ENCODE measurements around the gene FADS1.

Gene FADS1

DNA sequence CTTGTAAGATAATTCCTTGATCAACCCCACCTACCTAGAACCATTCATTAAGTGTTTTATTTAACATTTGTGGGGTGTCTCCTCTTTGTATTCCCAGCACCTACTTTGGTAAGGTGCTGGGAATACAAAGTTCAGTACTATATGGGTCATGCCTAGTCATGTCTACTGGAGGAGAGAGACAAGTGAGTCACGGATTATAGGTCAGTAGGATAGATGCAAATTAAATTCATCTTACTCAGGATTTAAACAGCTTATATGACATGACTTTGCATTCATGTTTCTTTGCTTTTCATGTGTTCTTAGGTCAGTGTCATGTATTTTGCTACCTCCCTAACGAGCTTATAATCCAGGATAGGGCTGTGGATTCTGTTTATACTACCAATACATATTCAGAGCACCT lies 3.4 kb upstream of the FADS1 start:
- Histone ChIP-seq H3K9ac (ENCODE audit: low read depth, low read length) (no peak overlapping the region), H3K9me3 (ENCODE audit: control insufficient read depth, insufficient read depth, low read length) (no peaks in the 10 kb centered on the region), H3K4me1 (ENCODE audit: insufficient read depth, low read length) (peaks cover 15% of the 10 kb centered on the region; the same call in 1 of the 2 replicates), H3K36me3 (ENCODE audit: insufficient read depth, low read length) (no peaks in the 10 kb centered on the region; the same call in 1 of the 2 replicates)

DNA sequence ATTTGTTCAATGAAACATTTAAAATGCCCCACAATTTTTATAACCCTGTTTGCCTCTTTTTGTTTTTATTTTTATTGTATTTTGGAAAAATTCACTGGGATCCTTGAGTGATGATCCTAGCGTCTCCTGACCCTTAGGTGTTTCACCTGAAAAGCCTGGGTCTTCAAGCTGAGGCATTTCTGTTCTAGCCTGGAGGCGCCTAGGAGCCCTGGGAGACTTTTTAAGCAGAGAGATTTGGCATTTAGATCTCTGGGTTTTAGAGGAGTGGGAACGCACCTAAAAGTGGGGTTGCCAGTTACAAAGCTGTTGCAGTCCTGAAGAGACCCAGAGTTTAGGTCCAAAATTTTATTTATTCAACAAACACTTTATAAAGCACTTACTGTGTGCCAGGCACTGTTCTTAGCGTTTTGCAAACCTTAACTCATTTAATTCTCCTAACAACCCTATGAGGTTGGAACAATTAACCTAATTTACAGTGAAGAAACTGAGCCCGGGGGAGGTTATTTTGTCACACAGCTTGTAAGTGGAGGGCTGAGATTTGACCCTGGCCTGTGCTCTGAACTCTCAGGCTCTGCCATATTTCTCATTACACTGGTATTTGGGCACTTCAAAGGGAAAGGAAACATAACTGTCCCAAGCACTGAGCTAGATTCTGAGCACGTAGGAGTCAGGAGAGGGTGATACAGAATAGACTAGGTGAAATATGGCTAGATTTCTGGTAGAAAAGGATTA lies 834 bp upstream of the FADS1 start:
- H3K4me1 ChIP-seq (ENCODE audit: insufficient read depth, low read length), result peaks cover 20% of the 10 kb centered on the region; the same call in 1 of the 2 replicates
- peak overlapping the region; percentile 96 for H3K9ac ChIP-seq (ENCODE audit: low read depth, low read length)
- H3K36me3 ChIP-seq (ENCODE audit: insufficient read depth, low read length), result no peaks in the 10 kb centered on the region; the same call in 1 of the 2 replicates
- no peaks in the 10 kb centered on the region for H3K9me3 ChIP-seq (ENCODE audit: control insufficient read depth, insufficient read depth, low read length)

DNA sequence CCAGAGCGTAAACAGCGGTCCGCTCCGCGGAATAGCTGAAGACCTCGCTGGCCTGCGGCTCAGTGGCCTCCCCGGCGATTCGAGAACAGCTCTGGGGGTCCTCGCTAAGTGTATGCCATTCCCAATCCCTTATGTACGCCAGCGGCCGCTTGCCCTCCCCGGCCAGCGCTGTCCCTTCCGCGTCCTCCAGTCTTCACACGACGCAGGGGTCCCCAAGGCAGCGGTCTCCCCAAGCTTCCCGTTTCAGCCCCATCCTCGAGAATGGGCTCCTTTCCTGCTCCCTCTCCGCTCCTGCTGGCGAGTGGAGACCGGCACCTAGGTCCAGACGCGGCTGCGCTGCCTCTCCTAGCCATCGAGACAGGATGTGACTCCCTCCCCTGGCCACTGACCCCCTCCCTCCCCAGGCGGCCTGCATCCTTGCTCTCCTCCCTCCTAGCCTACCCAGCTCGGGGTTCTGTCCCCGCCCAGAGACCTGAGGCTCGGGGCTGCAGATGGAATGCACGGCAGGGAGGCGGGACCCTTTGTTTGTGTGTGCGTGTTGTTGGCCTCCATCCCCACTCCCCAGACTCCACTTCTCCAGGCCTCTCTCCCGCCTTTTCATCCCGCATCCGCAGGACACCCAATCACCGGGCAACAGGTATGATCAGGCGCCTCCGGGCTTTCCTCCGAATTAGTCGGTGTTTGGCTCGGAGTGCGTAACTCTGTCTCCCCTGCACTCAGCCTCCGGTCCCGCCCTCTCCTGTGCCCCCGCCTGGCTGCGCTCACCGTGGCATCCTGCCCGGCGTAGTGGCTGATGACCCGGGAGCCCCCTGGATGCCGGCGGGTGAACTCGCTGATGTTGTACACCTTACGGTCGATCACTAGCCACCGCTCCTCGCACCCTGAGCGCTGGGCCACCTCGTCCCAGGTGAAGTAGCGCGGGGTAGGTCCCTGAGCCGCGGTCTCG lies 740 bp downstream of the FADS1 start:
- peaks cover 12% of the 10 kb centered on the region for H3K36me3 ChIP-seq (ENCODE audit: insufficient read depth, low read length)
- peak overlapping the region; percentile 96 for H3K9ac ChIP-seq (ENCODE audit: low read depth, low read length)
- H3K9me3 ChIP-seq (ENCODE audit: control insufficient read depth, insufficient read depth, low read length), result no peaks in the 10 kb centered on the region
- H3K4me1 ChIP-seq (ENCODE audit: insufficient read depth, low read length), result peaks cover 20% of the 10 kb centered on the region; the same call in 1 of the 2 replicates

DNA sequence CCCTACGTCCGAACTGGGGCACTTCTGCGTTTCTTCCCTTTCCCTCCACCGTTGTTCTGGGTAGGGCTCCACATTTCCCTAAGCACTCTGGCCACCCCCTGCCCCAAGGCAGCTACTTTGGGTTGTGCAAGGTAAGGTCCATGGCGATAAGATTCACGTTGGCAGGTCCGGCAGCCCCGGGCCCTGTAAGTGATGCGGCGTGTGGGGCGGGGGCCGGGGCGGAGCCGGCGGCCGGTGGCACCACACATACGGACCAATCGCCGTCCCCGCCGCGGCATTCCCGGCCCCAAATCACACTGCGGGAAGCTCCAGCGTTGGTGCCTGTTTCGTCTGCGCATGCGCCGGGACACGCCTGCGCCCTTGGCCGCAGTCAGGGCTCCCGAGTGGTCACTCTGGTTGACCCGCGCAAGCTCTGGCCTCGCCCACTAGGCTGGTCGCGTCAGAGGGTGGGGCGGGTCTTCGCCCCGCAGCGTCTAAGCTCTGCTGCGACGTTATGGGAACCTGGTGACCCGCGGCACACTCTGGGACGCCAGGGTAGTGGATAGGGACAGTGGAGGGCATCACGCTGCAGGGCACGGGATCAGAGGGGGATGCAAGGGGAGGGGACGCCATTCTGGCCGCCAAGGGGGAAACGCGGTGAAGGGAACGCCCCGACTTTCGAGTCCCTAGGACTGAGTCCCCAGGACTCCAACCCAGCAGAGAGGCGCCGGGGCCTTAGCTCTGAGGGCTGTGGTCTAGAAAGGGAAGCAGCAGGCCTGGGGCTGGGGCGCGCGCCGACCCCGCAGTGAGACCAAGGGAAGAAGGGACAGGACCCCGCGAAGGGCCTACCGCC lies 1.6 kb downstream of the FADS1 start:
- Histone ChIP-seq H3K9ac (ENCODE audit: low read depth, low read length) (peak overlapping the region; percentile 96), H3K4me1 (ENCODE audit: insufficient read depth, low read length) (peaks cover 17% of the 10 kb centered on the region; the same call in 1 of the 2 replicates), H3K9me3 (ENCODE audit: control insufficient read depth, insufficient read depth, low read length) (no peaks in the 10 kb centered on the region), H3K36me3 (ENCODE audit: insufficient read depth, low read length) (peaks cover 19% of the 10 kb centered on the region)

DNA sequence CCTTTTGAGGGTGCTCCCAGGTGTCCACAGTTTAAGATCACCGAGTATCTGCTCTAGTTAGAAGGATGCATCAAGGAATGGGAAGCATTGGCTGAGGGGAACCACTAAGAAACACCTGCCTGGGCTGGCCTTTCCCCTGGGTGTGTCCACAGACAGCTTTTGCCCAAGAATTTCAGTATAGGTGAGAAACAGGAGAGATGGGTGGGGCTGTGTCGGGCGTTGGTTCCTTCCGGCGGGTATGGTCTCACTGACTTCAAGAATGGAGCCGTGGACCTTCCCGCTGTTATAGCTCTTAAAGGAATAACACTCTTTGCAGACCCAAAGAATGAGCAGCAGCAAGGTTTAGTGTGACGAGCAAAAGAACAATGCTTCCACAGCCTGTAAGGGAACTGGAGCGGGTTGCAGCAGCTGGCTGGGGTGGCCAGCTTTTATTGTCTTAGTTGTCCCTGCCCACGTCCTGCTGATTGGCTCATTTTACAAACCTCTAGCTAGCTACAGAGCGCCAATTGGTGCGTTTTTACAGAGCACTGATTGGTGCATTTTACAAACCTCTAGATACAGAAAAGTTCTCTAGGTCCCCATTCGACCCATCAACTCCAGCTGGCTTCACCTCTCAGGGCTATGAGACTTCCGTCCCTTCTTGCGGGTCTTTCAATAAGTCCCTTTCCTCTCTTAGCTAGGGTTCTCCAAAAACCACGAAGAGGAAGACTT lies 2.4 kb downstream of the FADS1 start:
- no peaks in the 10 kb centered on the region for H3K9me3 ChIP-seq (ENCODE audit: control insufficient read depth, insufficient read depth, low read length)
- peaks cover 13% of the 10 kb centered on the region; the same call in 1 of the 2 replicates for H3K4me1 ChIP-seq (ENCODE audit: insufficient read depth, low read length)
- peaks cover 27% of the 10 kb centered on the region for H3K36me3 ChIP-seq (ENCODE audit: insufficient read depth, low read length)
- peak overlapping the region; percentile 84 for H3K9ac ChIP-seq (ENCODE audit: low read depth, low read length)

DNA sequence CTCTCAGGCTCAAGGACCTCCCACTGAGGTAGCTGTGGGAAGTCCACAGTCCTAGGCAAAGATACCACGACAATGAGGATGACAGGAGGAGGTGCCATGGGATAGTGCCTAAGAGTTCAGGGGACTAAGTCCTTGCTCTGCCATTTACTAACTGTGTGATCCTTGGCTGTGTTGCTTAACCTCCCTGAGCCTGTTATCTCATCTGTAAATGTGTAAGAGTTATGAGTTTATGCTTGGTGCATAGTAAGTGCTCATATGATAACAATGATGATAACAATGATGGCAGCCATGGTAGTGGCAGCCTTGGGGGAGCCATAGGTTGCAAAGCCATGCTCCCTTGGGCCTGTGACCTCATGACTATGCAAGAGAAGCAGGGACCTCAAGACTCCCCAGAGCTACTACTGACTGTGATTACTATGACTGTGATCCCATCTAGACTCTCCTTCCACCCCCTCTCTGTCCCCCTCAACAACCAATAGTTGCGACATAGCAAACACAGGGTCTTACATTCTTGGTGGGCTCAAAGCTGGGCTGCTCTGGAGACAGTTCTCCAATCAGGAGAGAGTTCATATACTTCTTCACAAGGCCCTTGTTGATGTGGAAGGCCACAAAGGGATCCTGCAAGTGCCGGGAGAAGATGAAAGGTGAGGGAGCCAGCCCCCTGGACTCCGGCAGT lies 3.9 kb downstream of the FADS1 start:
- Histone ChIP-seq H3K9me3 (ENCODE audit: control insufficient read depth, insufficient read depth, low read length) (no peaks in the 10 kb centered on the region), H3K36me3 (ENCODE audit: insufficient read depth, low read length) (peaks cover 29% of the 10 kb centered on the region), H3K4me1 (ENCODE audit: insufficient read depth, low read length) (peaks cover 9% of the 10 kb centered on the region; the same call in 1 of the 2 replicates), H3K9ac (ENCODE audit: low read depth, low read length) (no peak overlapping the region)

DNA sequence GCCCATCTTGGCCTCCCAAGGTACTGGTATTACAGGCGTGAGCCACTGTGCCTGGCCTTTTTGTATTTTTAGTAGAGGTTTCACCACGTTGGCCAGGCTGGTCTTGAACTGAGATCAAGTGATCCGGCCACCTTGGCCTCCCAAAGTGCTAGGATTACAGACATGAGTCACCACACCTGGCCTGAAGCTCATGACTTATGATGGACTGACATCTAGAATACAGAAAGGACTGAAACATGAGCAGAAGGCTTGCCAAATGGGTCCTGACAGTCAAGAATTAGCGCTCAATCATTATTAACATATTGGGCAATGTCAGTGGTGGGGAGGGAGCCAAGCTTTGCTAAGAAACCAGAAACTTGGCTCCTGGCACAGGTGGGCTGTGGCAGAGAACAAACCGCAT lies 5.0 kb downstream of the FADS1 start:
- no peak overlapping the region for H3K9ac ChIP-seq (ENCODE audit: low read depth, low read length)
- no peaks in the 10 kb centered on the region for H3K9me3 ChIP-seq (ENCODE audit: control insufficient read depth, insufficient read depth, low read length)
- H3K36me3 ChIP-seq (ENCODE audit: insufficient read depth, low read length), result peaks cover 33% of the 10 kb centered on the region
- H3K4me1 ChIP-seq (ENCODE audit: insufficient read depth, low read length), result peaks cover 5% of the 10 kb centered on the region; the same call in 1 of the 2 replicates

DNA sequence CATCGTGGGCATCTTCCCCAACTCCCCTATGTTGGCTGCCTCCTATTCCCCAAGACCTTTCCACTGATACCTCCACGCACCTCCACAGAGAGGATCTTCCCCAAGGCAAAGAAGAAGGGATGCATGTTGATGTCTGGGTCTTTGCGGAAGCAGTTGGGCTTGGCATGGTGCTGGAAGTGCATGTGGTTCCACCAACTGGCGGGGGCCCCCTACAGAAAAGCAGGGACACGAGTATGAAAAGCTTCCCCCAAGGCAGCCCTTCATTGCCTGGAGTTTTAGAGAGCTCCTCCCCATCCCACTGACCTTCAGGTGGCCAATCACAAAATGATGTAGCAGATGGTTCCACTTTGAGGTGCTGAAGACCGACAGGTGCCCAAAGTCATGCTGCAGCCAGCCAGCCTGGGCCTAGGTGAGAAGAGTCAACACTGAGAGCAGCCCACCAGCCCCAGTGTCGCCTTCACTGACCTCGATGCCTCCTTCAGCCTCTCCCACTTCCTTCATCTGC lies 6.1 kb downstream of the FADS1 start:
- H3K9ac ChIP-seq (ENCODE audit: low read depth, low read length), result no peak overlapping the region
- H3K4me1 ChIP-seq (ENCODE audit: insufficient read depth, low read length), result peaks cover 5% of the 10 kb centered on the region; the same call in 1 of the 2 replicates
- peaks cover 33% of the 10 kb centered on the region for H3K36me3 ChIP-seq (ENCODE audit: insufficient read depth, low read length)
- no peaks in the 10 kb centered on the region for H3K9me3 ChIP-seq (ENCODE audit: control insufficient read depth, insufficient read depth, low read length)

DNA sequence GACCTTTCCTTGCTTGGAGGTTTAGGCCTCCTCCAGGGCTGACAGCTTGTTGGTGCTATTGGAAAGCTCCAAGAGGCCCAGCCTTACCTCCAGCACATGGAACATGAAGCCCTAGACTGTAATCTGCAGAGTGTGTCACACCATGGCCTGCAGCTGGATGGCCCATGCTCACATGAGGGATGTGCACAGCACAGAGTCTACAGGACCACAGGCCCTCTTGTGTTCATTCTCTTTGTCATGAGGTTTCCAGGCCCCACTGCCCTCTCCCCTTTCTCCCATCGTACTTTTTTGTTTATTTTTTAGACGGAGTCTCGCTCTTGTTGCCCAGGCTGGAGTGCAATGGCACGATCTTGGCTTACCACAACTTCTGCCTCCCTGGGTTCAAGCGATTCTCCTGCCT lies 10.0 kb downstream of the FADS1 start:
- H3K4me1 ChIP-seq (ENCODE audit: insufficient read depth, low read length), result no peaks in the 10 kb centered on the region
- H3K9ac ChIP-seq (ENCODE audit: low read depth, low read length), result no peak overlapping the region
- peaks cover 31% of the 10 kb centered on the region for H3K36me3 ChIP-seq (ENCODE audit: insufficient read depth, low read length)
- H3K9me3 ChIP-seq (ENCODE audit: control insufficient read depth, insufficient read depth, low read length), result no peaks in the 10 kb centered on the region

DNA sequence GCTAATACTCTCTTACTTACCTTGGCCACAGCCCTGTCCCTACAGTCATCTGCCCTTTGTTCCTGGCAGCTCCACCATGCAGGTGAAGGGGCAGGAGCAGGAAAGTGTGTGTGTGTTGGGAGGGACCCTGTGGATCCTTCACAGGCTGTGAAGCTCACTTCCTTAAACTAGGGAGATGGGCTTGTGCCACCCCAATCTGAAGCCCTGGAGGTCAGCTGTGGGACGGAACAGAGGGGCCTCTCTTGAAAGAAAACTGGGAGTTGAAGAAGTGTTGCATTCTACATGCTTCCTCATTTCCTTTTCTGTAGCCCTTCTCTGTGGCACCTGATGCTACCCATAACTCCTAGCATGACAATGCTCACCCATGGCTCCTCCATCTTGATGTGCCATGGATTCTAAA lies 11.7 kb downstream of the FADS1 start:
- Histone ChIP-seq H3K9me3 (ENCODE audit: control insufficient read depth, insufficient read depth, low read length) (no peaks in the 10 kb centered on the region), H3K36me3 (ENCODE audit: insufficient read depth, low read length) (peaks cover 24% of the 10 kb centered on the region), H3K4me1 (ENCODE audit: insufficient read depth, low read length) (no peaks in the 10 kb centered on the region), H3K9ac (ENCODE audit: low read depth, low read length) (no peak overlapping the region)

DNA sequence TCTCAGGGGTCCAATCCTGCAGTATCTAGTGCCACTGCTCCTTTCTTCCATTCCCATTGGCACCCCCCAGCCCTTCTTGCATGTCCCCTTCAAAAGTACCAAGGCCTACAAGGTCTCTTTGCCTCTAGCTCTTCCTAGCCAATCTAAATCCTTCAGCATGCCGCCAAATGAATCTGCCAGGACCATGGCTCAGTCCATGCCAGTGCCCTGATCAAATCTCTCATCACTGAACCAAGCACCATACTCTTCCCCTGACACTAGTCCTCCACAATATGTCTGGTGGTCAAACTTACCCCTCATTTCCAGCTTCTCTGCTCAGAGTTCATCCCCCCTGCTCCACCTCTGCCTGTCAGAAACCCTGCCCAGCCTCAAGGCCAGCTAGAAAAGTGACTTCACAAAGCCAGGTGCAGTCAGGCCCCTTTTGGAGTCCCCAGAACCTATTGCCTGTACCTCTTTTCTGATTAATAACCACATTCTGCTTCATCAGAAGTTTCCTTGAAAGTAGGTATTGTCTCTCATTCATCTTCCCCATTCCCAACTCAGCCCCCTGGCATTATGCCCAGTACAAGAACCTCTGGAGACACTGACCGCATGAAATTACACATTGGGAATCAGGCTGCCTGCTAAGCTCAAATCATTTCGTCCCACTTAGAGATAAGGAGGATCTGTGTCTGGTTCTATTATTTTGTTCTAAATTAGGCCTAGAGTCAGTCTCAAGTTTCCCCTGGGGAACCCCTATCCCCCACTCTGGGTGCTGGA lies 12.7 kb downstream of the FADS1 start:
- H3K4me1 ChIP-seq (ENCODE audit: insufficient read depth, low read length), result no peaks in the 10 kb centered on the region
- no peak overlapping the region for H3K9ac ChIP-seq (ENCODE audit: low read depth, low read length)
- no peaks in the 10 kb centered on the region for H3K9me3 ChIP-seq (ENCODE audit: control insufficient read depth, insufficient read depth, low read length)
- peaks cover 23% of the 10 kb centered on the region; the same call in 1 of the 2 replicates for H3K36me3 ChIP-seq (ENCODE audit: insufficient read depth, low read length)

DNA sequence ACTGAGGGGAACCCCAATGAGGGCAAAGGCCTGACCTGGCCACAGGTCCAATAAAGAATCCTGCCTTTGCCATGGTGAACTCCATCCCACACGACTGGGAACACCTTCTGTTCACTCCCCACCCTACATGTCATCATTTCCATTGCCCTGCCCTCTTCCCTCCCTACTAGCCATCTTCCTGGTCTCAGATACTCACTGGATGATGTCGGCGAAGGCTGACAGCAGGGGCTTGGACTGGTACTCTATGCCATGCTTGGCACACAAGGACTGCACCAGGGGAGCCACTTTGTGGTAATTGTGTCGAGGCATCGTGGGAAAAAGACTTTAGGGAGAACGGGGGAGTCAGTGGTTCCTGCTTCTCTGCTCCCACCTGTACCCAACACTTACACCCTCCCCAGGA lies 14.2 kb downstream of the FADS1 start:
- no peaks in the 10 kb centered on the region for H3K9me3 ChIP-seq (ENCODE audit: control insufficient read depth, insufficient read depth, low read length)
- peaks cover 22% of the 10 kb centered on the region; the same call in 1 of the 2 replicates for H3K36me3 ChIP-seq (ENCODE audit: insufficient read depth, low read length)
- no peak overlapping the region for H3K9ac ChIP-seq (ENCODE audit: low read depth, low read length)
- H3K4me1 ChIP-seq (ENCODE audit: insufficient read depth, low read length), result 0 out of 2 replicates have a peak, but pooled peaks cover under 1% of the 10 kb centered on the region
